CD14-positive monocyte (primary cell): ENCODE results near the gene AATK. TPM values are rescaled to one million over a fixed set of nuclear protein-coding genes. Genes with fewer than 3 reads are reported as not detected.

Experiments used
- DNase-seq, 3 donors: peaks; one replicate each; pipeline ENCODE4 v3.0.0-alpha.2; 2011 to 2022
- H2AFZ ChIP-seq: 2 replicates; pipeline ENCODE4 v1.6.0; 2012; ENCODE audit warnings: mild to moderate bottlenecking, low read depth, low read length, inconsistent platforms; ENCODE audit not compliant: insufficient read depth, poor library complexity, severe bottlenecking
- H3K27ac ChIP-seq, 2 donors: 1 replicate in 1 of 2; 2 replicates in 1 of 2; pipeline ENCODE4 v1.5.1; 2012 to 2013; ENCODE audit warnings: low read length in 2 of 2, control low read depth in 1 of 2, inconsistent platforms in 1 of 2, low read depth in 1 of 2, mild to moderate bottlenecking in 1 of 2
- H3K27me3 ChIP-seq, 2 donors: one replicate each; pipeline versions ENCODE4 v1.6.0 to v1.6.1; 2011 to 2013; ENCODE audit warnings: low read length in 2 of 2; ENCODE audit not compliant: control insufficient read depth in 2 of 2, insufficient read depth in 2 of 2
- H3K36me3 ChIP-seq, 2 donors: replicated peaks in 1 of 2; 1 replicate in 1 of 2; 2 replicates in 1 of 2; pipeline versions ENCODE4 v1.5.1 to v1.6.1; 2012 to 2013; ENCODE audit warnings: low read length in 2 of 2, control low read depth in 1 of 2, inconsistent platforms in 1 of 2, mild to moderate bottlenecking in 1 of 2; ENCODE audit not compliant: insufficient read depth in 2 of 2, control insufficient read depth in 1 of 2
- H3K4me1 ChIP-seq, 2 donors: 1 replicate in 1 of 2; 2 replicates in 1 of 2; pipeline versions ENCODE4 v1.5.1 to v1.6.1; 2012 to 2013; ENCODE audit warnings: low read length in 2 of 2, control low read depth in 1 of 2, inconsistent platforms in 1 of 2, mild to moderate bottlenecking in 1 of 2, moderate library complexity in 1 of 2; ENCODE audit not compliant: insufficient read depth in 2 of 2, control insufficient read depth in 1 of 2
- H3K4me2 ChIP-seq: replicated peaks from 2 replicates; pipeline ENCODE3; 2012; ENCODE audit warnings: low read length, moderate library complexity, mild to moderate bottlenecking; ENCODE audit not compliant: poor library complexity, severe bottlenecking; ENCODE audit errors: extremely low read depth
- H3K4me3 ChIP-seq, 3 experiments: fragments of 200-600 bp in 1 of 3; sonication (generic) in 1 of 3; replicated peaks in 1 of 3; 1 replicate in 2 of 3; 2 replicates in 1 of 3; pipeline ENCODE4 v1.5.1; 2011 to 2013; ENCODE audit warnings: low read length in 3 of 3, mild to moderate bottlenecking in 3 of 3, control low read depth in 2 of 3, low read depth in 2 of 3, inconsistent platforms in 1 of 3, moderate library complexity in 1 of 3
- H3K79me2 ChIP-seq: 2 replicates; pipeline ENCODE4 v1.6.0; 2012; ENCODE audit warnings: mild to moderate bottlenecking, control low read depth, inconsistent platforms, low read length, moderate library complexity; ENCODE audit not compliant: insufficient read depth
- H3K9ac ChIP-seq: 2 replicates; pipeline ENCODE4 v1.6.0; 2017; ENCODE audit warnings: low read length, mild to moderate bottlenecking; ENCODE audit not compliant: insufficient read depth, poor library complexity, severe bottlenecking
- H3K9me3 ChIP-seq, 2 donors: replicated peaks in 1 of 2; 1 replicate in 1 of 2; 2 replicates in 1 of 2; pipeline versions ENCODE4 v1.5.1 to v1.6.1; 2012 to 2013; ENCODE audit warnings: low read length in 2 of 2, control low read depth in 1 of 2; ENCODE audit not compliant: control insufficient read depth in 1 of 2, insufficient read depth in 1 of 2
- H4K20me1 ChIP-seq: 2 replicates; pipeline ENCODE4 v1.6.0; 2012; ENCODE audit warnings: mild to moderate bottlenecking, low read length, control low read depth, moderate library complexity; ENCODE audit not compliant: insufficient read depth
- H3K27ac Mint-ChIP-seq, 7 donors: one replicate each; pipeline ENCODE4 v1.8.0; 2020; ENCODE audit warnings: mild to moderate bottlenecking in 7 of 7, mixed read lengths in 7 of 7, moderate library complexity in 6 of 7, inconsistent platforms in 2 of 7
- H3K27me3 Mint-ChIP-seq, 3 donors: one replicate each; pipeline ENCODE4 v1.8.0; 2021 to 2022; ENCODE audit warnings: low read depth in 3 of 3, mild to moderate bottlenecking in 3 of 3, mixed read lengths in 3 of 3, moderate library complexity in 3 of 3, inconsistent platforms in 1 of 3
- H3K36me3 Mint-ChIP-seq, 2 donors: one replicate each; pipeline ENCODE4 v1.8.0; 2020; ENCODE audit warnings: mixed read lengths in 2 of 2, inconsistent platforms in 1 of 2, mild to moderate bottlenecking in 1 of 2
- H3K4me1 Mint-ChIP-seq: one replicate; pipeline ENCODE4 v1.8.0; 2020; ENCODE audit warnings: mild to moderate bottlenecking, mixed read lengths
- H3K4me3 Mint-ChIP-seq, 2 donors: one replicate each; pipeline ENCODE4 v1.8.0; 2020; ENCODE audit warnings: mild to moderate bottlenecking in 2 of 2, mixed read lengths in 2 of 2, moderate library complexity in 1 of 2
- H3K9me3 Mint-ChIP-seq, 7 donors: one replicate each; pipeline ENCODE4 v1.8.0; 2020 to 2022; ENCODE audit warnings: mixed read lengths in 7 of 7, mild to moderate bottlenecking in 6 of 7, moderate library complexity in 6 of 7, inconsistent platforms in 2 of 7
- WGBS: methylation state at CpG from one replicate; pipeline ENCODE4 v1.1.5; 2013; ENCODE audit warnings: missing lambda C conversion rate; ENCODE audit not compliant: insufficient coverage; 5-methylcytosine and 5-hydroxymethylcytosine counted together
- intact Hi-C, 2 donors: fragments of 100-400 bp; cut with micrococcal nuclease; formaldehyde crosslinking; loops; one replicate each; pipeline versions ENCODE4 v1.15.0 to v1.15.1; 2023
- polyA plus RNA-seq, 3 donors: library from polyadenylated mRNA; depleted of rRNA in 1 of 3; unstranded in 2 of 3; stranded (reverse) in 1 of 3; fragments of 300-500 nt in 2 of 3; fragments of >200 nt in 1 of 3; fragmentation: Illumina TruSeq in 2 of 3; gene quantifications; 1 replicate in 2 of 3; 2 replicates in 1 of 3; pipeline ENCODE4 v1.2.3, GENCODE V29; 2012 to 2021
- TF ChIP-seq, protein P1 (sequence below): fragments of 200-600 bp; IDR thresholded peaks from one replicate; pipeline ENCODE4 v1.8.0; 2022; ENCODE audit warnings: antibody characterized with exemption, mild to moderate bottlenecking

AATK gene
- polyA plus RNA-seq, 3 donors: 0.93 to 15.3 (median 2.0) TPM

DNA sequence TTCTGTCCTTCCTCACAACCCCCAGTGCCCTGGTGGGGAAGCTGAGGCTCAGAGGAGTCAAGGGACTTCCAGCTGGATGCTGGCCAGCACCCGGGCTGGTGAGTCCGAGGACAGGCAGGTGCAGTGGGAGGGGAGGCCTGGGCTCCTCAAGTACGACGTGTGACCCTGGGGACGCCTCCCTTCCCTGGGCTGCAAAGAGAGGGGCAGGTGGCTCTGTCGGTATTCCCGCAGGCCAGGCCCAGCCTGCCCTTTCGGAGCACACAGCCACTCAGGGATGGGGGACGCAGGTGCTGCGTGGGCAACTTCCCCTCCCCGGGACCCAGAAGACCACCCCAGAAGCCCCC, 33.9 kb downstream of the AATK start:
- Mint-ChIP-seq H3K36me3 (peaks cover 0 to 4% of the 10 kb centered on the region in 2 donors), H3K27ac (no peak overlapping the region), H3K4me1 (peaks cover 3% of the 10 kb centered on the region), H3K4me3 (no peak overlapping the region), H3K27me3 (peaks cover 0 to 8% (median 2%) of the 10 kb centered on the region in 3 donors), H3K9me3 (no peaks in the 10 kb centered on the region)
- Histone ChIP-seq H3K4me3 (no peak overlapping the region), H3K9me3 (no peaks in the 10 kb centered on the region), H3K27me3 (no peaks in the 10 kb centered on the region), H3K27ac (no peak overlapping the region), H3K36me3 (no peaks in the 10 kb centered on the region), H4K20me1 (peaks cover 75% of the 10 kb centered on the region), H2AFZ (no peak overlapping the region), H3K4me2 (no peak overlapping the region), H3K9ac (no peak overlapping the region), H3K4me1 (peaks cover 4 to 8% of the 10 kb centered on the region in 2 donors), H3K79me2 (no peaks in the 10 kb centered on the region)
- TF ChIP-seq, protein P1, sequence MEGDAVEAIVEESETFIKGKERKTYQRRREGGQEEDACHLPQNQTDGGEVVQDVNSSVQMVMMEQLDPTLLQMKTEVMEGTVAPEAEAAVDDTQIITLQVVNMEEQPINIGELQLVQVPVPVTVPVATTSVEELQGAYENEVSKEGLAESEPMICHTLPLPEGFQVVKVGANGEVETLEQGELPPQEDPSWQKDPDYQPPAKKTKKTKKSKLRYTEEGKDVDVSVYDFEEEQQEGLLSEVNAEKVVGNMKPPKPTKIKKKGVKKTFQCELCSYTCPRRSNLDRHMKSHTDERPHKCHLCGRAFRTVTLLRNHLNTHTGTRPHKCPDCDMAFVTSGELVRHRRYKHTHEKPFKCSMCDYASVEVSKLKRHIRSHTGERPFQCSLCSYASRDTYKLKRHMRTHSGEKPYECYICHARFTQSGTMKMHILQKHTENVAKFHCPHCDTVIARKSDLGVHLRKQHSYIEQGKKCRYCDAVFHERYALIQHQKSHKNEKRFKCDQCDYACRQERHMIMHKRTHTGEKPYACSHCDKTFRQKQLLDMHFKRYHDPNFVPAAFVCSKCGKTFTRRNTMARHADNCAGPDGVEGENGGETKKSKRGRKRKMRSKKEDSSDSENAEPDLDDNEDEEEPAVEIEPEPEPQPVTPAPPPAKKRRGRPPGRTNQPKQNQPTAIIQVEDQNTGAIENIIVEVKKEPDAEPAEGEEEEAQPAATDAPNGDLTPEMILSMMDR: no peak
- intact Hi-C loops: no loop called here
- 100% methylated on average over 3 of the region's 11 CpGs for WGBS
- DNase-seq: no peak

DNA sequence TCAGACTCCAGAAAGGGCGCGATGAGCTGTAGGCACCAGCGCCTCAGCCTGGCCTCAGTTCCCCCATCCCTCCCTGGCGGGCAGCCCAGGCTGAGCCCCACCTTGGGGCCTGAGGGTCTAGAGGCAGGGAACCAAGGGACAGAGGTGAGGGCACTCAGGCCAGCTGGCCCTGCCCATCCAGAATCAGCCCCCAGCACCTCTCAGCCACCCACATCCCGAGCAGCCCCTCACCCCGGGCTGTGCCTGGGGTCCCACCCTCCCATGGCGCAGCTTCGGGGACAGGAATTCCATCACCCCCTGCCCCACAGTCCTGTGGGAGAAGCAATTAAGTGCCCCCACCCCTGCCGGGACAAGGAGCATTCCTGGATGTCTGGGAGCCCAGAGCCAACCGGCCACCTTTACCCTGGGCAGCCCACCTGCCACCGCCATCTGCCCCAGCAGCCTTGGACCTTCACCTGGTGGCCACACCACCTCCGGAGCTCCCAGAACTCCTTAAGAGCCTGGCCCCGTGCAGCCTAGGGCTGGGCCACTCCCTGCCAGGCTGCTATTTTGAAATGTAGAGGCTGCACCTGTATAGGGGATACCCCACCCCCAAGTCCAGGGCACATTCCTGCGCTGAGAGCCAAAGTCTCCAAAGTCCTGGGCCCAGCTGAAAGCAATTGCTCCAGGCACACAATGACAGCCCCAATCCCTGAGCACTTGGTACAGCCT, 34.4 kb downstream of the AATK start:
- no peak overlapping the region for H3K27ac Mint-ChIP-seq

More for the DNA sequence above, 34.4 kb downstream of the AATK start:
- Histone ChIP-seq H3K27me3 (no peaks in the 10 kb centered on the region), H3K4me2 (no peak overlapping the region), H3K36me3 (peaks cover 0 to under 1% of the 10 kb centered on the region in 2 donors), H3K79me2 (no peaks in the 10 kb centered on the region), H4K20me1 (peaks cover 70% of the 10 kb centered on the region), H3K27ac (no peak overlapping the region), H3K4me1 (peaks cover 0 to 3% of the 10 kb centered on the region in 2 donors), H3K9ac (no peak overlapping the region), H3K4me3 (no peak overlapping the region), H2AFZ (no peak overlapping the region), H3K9me3 (no peaks in the 10 kb centered on the region)
- intact Hi-C loops: no loop called here
- DNase-seq: no peak
- Mint-ChIP-seq H3K4me1 (no peaks in the 10 kb centered on the region), H3K27me3 (peaks cover 0 to 8% (median 2%) of the 10 kb centered on the region in 3 donors), H3K9me3 (no peaks in the 10 kb centered on the region), H3K36me3 (peaks cover 0 to 4% of the 10 kb centered on the region in 2 donors), H3K4me3 (no peak overlapping the region)
- TF ChIP-seq, protein P1: no peak
- WGBS: 94% methylated on average over 9 of the region's 14 CpGs
